HG03196 (cell line): Measurements from ENCODE around the gene RBM44.

ENCODE experiments used
- ATAC-seq: cut with Tn5 transposase; IDR thresholded peaks from one replicate; pipeline ENCODE4 v1.9.1; 2021; ENCODE audit not compliant: unreplicated experiment

The RBM44 gene

DNA sequence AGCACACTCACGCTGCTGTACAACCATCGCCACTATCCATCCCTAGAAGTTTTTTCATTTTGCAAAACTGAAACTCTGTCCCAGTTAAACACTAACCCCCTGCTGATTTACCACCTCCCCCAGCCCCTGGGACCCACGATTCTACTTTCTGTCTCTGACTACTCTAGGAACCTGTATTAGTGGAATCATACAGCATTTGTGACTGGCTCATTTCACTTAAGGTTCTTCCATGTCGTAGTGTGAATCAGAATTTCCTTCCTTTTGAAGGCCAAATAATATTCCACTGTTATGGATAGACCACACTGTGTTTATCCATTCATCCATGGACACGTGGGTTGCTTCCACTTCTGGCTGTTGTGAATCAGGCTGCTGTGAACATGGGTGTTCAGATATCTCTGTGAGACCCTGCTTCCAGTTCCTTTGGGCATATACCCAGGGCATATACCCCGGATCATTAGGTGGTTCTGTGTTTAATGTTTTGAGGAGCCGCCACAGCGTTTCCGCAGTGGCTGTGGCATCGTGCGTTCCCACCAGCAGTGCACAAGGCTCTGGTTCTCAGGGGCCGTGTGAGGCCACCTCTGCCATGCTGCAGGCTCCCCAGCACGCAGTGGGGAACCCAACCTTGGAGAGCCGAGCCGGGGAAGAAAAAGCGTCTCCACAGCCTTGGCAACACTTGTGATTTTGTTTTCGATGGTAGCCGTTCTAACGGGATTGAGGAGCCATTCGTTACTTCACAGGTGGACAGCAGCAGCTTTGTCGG lies 70.9 kb downstream of the RBM44 start:
- no peak for ATAC-seq

DNA sequence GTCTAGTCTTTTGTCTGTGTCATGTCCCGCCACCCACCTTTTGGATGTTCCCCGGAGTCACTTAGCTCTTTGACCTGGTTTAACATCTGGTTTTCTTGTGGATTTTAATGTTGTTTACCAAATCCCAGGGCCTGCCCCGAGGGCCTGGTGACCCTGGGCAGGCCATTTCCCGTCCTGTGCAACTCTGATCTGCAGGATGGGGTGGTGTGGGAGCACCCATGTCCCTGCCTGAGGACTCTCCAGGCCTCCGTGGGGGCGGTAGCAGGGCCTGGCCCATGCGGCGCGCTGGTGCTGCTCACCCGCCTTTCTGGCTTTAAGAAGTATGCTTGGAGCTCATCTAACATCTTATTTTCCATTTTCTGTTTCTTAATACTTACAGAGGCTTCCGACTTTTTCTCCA lies 71.5 kb downstream of the RBM44 start:
- no peak for ATAC-seq

DNA sequence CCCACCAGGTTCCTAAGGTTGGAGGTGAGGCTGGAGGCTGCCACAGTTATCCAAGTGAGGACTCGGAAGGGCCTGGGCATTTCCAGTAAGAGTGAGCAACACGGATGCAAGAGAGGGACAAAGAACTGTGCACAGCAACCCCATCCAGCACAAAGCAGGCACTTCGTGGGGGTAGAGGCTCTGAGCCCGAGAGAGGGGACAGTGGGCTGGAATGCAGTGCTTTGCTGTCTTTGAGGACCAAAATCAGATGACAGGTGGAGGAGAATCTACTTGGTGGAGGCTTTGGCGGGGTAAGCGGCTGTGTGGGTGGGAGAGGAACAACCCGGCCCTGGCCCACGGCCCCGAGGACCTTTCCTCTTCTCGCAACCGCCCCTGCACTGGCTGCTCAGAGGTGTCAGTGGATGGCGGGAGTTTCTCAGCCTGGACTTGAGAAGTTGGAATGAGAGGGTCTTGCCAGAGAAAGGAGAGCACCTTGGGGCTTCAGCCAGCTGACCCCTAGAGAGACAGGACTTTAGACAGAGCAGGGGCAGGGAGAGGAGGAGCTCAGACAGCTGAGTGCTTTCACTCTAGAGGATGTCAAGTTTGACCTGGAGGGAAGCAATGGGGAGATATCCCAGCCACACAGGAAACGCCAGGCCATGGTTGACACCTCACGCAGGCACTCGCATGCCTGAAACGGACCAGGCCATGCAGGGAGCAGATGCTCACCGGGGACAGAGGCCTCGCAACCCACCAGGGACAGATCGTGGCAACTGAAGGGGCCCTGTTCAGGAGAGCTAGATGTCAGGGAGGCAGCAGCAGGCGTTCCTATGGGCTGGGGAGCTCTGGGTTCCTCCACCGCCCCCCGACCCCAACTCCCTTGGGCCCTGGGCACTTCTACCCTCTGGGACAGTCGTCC lies 72.4 kb downstream of the RBM44 start:
- ATAC-seq, result no peak

DNA sequence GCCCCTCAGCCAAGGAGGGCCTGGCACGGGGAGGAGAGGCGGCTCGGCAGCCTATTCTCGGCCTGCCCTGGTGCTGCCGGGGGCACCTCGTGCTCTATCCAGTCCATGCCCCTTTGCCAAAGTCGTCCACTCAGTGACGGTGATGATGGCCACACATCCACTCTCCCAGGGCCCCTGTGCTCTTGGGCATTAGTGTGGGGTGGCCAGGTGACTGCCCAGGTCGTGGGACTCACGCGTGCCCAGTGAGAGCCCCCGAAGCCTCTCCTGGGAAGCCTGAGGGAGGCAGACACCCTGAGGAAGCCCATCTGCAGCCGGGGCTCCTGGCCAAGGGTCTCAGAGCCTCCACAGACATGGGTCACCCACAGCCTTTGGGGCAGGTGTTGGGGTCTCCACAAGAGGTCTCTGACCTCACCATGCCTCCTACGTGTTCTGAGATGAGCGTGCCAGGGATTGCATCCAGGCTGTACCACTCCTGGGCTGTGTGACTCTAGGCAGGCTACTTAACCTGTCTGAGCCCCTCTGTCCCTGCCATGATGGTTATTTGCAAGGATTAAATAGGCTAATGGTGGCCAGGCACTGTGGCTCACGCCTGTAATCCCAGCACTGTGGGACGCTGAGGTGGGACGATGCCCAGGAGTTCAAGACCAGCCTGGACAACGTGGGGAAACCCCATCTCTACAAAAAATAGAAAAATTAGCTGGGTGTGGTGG lies 73.8 kb downstream of the RBM44 start:
- ATAC-seq, result no peak

DNA sequence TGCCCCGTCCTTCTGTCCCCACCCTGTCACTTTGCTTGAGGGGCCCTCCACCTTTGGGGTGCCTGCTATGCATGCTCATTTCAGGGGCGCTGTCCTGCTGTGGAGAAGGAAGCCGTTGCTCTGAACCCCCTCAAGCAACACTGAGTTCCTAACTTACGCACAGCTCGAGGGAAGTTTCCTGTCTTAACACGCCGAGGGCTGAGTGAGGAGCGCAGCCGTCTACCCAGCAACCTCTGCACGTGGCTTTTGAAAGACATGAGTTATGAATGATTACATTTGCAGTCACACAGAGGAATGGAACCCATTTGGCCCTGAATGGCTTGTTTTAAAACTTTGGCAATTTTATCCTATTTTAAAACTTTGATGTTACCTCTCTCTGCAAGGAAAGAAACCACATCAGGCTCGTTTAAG lies 74.8 kb downstream of the RBM44 start:
- no peak for ATAC-seq

DNA sequence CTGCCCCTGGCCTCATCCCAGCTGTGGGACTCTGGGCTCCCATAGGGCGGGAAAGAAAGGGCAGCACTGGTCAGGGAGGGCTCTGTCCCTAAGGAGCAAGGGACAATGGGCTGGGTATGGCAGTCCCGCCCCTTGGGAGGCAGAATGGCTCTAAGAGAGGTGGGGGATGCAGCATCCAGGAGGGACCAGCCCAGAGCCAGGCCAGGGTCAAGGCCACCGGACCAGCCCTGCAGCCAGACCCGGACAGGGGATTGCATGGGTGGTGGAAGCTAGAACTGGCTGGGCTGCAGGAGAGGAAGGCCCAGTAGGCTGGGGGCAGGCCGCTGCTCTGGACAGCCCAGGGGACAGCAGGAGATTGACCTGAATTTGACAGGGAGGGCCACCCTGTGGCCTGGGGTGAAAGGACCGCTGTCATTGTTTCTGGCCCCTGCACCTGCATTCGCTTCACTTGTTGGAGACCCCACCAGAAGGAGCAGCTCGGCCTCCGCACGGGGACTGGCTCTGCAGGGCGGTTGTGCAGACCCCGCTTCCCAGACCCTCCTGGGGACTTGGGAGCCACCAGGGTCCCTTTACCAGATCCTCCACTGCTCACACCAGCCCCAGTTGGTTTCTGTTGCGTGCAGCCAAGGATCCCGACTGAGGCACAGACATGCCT lies 75.4 kb downstream of the RBM44 start:
- no peak for ATAC-seq

DNA sequence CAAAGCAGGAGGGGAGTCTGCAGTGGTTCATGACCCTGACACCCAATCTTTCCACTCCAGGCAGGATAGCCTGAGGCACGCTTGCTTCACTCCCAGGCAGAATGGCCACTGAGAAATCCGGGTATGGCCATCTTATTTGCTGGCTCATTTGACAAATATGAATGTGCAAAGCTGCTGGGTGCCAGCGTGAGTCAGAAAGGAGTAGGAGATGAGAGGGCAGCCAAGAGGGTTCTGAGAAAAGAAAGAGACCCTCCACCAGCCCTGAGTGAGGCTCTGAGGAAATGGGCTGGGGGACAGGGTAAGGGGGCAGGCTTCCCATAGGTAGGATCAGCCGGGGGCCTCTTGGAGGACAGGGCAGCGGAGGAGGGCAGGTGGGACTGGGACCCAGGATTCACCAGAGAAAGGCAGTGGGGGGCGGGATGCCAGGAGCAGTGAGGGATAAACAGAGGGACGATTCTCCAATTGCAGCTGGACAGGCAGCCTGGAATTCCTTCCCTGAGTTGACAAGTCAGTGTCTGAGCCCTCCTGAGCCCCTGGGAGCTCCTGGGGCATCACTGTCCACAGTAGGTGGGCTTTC lies 76.1 kb downstream of the RBM44 start:
- ATAC-seq, result no peak

DNA sequence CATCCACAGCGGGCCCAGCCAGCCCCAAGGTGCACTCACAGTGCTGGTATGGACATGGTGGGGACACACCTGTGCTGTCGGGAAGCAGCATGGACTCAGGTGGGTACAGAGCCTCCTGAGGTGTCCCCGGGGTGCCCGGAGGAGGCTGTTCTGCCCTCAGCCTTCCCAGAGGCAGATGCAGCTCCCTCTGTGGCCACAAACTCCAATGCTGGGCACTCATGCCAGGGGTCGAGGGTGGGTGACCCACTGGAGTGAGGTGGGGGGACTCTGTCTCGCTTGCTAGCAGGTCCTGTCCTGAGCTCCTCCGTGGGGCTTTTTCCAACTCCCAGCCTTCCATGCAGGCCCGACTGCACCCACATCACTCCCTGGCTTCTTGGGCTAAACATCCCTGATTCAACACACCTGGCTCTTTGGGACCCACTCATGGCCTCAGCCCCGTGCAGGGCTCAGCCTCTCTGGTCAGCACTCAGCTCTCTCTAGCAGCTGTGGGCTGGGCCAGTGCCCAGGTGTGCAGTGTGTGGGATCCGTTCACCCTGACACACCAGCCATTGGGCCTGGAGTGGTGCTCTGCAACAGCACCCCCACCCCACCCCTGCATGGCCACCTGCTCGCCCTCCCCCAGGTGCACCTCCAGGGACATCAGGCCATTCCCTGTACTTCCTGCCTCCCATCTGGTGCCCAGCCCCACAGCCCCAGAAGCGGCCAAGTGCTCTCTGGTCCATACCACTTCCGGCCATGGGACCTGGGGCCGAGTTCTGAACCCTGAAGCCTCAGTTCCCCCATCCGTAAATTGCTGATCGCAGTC lies 76.9 kb downstream of the RBM44 start:
- no peak for ATAC-seq

DNA sequence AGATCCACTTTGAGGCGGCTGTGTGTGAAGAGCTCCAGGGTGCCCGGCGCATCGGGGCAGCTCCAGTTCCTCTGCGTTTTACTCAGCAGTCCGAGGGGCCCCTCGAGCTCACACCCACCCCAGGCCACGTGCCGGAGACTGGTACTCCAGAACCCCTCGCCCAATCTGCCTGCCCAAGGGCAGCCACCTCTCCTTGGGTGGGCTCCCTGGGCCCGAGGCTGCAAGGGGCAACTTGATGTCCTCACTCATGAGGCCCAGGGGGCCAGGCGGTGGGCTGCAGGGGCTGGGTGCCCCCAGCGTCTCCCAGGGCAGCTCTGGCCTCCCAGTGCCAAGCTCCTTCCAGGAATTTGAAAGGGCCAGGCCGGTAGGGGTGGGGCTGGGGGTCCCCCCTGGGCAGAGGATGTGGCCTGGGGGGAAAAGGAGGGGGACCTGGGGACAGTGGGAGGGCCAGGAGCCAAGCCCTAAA lies 77.5 kb downstream of the RBM44 start:
- ATAC-seq, result no peak

DNA sequence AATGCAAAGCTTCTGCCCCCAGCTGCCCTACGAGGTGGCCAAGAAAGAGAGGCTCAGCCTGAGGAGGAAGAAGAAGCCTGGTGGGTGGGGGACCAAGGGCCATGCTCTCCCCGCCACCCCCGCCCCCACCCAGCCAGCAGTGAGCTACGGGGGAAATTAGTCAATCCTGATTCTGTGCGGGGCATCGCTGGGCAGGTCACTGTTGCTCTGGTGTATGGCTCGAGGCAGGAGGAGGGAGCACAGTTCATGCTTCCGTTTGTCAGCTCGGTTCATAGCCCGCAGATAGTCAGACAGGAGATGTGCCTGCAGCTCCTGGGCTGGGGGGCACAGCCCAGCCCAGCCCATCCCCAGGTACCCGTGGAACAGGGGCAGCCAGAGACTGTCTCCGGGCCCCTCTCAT lies 78.0 kb downstream of the RBM44 start:
- ATAC-seq, result no peak

DNA sequence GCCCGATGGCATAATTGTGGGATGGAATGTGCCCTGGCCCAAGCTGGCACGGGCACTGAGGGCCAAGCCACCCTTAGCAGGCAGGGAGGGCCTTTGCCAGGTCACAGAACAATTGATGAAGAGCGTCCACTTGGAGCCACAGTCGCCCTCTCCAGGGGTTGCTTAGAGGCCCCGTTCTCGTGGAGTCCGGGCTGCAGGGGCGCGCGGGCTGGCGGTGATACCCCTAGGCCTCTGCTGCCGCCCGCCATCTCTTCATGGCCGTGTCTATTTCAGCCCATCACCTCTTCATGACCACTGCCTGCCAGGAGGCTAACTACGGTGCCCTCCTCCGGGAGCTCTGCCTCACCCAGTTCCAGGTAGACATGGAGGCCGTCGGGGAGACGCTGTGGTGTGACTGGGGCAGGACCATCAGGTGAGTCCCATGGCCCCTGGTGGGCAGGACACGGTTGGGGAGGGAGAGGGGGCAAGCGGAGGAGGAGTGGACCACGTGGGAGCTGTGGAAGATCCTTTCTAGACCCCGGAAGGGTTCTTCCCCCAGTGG lies 78.4 kb downstream of the RBM44 start:
- ATAC-seq, result no peak

DNA sequence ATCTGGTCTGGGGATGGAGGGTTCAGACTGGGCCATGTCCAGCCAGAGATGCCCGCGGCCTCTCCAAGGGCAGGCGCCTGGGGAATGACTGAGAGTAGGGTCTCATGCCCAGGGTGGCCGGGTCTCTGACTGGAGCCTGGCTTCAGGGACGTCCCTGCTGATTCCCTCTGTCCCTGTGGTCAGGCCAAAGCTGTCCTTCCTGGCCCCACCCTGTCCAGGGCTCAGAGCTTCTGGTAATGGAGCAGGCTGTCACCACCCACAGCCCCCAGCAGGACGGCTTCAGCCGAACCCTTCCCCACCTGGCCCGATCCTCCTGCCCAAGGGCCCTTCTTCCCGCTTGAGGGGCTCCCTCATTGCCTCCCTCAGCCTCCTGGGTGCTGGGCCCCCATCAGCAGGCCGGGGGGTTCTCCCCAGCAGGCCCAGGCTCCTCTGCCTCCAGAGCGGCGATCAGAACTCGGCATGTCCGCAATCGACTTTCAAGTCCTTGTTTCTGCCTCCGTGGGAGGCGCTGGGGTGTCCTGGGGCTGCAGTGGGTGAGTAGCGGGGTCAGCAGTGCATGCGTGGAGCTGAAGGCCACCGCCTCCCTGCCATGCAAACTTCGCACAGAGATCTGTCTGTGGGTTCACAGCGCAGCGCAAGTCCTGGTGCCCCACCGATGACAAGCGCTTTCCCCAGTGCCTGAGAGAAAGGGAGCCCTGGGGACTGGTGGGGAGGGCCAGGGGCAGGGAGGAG lies 79.2 kb downstream of the RBM44 start:
- no peak for ATAC-seq

DNA sequence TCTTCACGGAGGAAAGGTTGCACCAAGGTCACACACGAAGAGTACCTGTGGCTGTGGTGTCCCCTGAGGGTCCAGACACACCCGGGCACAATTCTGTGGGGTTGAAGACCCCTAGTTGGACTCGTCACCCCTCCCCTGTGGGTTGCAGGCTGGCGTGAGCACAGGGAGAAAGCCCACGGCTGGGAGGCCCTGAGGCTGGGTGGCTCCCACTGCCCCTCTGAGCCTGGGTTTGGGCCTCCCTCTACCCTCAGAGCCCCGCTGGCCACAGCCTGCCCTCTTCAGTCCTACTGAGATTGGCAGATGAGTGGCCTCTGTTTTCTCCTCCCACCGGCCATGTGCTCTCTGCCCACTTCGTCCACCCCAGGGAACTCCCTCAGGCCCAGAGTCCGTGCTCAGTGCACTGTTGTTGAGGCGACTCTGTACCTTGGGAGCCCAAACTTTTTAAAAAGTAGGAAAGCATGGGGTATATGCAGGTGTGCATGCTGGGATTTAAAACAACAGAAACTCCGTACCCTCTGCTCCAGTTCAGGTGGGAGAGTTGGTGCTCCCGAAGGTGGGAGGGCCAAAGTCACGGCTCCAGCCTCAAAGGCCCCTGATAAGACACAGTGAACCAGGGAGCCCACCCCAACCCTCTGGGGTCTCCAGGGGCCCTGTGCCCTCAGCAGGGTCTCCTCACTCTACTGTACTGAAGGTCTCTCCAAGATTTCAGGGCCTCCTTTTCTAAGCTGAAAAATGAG lies 79.9 kb downstream of the RBM44 start:
- ATAC-seq, result no peak

DNA sequence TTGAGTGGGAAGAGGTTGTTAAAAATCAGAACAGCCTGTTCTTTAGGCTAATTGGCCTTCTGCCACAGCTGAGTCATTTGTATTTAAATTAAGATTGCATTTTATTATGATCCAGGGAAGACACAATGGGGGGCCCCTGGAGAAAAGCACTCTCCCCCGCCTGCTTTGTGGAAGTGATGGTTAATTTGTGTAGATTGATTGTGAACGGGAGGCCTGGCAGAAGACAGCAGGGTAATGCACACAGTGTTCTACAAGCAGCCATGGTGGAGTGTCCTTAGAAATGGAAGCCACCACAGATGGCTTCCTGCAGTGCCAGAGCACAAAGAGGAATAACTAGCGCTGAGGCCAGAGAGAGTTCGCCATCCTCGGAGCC lies 80.5 kb downstream of the RBM44 start:
- ATAC-seq, result no peak

DNA sequence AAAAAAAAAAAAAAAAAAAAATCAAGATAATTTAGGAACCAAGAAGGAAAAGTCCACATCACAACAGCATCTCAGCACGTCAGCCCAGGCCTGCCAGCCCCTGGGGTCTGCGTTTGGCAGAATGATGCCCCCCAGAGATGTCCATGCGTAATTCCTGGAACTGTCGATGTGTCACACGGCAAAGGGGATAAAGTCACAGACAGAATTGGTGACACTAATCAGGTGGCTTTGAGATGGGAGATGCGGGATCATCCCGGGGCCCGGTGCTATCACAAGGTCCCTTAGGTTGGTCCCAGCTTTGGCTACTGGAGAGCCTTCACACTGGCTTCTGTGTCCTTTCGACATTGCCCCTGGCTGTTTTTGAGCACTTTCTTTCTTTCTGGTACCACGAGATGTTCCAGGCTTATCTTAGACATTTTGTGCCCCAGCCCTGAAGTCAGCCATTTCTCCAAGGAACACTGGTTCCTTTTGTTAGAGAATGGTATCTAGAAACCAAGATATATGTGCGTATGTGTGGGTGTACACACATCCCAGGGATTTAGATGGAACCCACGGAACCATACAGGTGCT lies 81.5 kb downstream of the RBM44 start:
- no peak for ATAC-seq

DNA sequence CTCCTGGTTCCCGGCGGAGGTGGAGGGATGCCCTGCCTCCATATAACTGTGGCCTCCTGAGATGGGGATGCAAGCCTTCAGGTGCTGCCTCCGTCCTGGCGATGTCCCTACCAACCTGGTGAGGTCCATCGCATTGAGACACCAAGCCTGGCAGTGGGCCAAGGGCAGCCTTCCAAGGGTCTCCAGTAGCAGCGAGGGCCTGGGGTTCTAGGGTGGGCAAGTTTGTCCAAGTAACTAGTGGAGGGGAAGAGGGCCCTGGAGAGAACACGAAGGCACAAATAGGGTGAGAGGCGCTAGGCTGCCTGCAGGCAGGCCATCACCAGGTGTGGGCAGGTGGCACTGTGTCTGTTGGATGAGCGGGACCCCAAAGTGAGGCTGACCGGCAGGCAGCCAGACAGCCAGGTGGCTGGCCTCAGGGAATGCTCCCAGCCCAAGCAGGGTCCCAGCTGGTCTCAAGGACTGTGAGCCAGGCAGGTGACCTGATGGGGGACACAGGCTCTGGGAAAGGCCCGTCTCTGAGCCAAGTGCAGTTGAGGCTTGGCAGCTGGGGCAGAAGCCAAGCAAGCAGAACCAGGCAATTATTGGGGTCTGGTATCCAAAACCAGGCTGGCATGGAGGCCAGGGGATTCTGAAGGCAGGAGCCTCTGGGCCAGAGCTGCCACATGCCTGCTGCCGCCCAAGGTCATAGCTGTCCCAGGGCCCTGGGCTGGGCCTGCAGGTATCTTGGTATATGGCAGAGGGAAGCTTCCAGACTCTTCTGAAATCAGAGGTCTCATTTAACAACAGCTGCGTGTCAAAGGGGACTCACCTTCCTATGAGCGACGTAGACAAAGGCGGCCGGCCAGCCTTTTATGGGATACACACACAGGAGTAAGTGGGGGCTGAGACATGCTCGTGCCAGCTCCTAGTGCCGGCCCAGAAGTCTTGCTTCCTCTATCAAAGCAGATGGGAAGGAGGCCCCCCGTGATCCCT lies 84.2 kb downstream of the RBM44 start:
- ATAC-seq, result no peak

DNA sequence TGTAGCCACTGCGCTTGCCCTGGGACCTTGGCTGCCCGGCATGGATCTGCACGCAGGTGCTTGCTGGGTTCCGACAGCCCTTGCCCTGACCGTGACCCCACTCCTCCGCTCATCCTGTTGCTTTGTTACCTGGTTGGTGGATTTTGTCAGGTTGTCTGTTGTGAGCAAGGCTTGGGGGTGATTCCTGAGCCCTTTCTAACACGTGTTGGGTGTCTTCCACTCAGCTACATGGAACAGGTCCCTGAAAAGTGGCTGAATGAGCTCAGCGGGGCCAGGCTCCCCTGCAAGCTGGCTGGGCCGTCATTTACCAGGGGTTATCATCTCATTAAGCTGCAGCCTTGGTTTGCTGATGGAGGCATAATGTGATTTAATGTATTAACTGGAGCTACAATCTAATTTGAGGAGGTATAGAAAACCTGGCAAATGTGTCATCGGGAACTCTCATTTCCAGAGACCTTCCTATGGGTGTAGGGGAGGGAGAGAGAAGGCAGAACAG lies 85.4 kb downstream of the RBM44 start:
- ATAC-seq, result no peak
